HepG2 (cell line): ENCODE measurements around the gene WDR82. TPM values are rescaled to one million over a fixed set of nuclear protein-coding genes. Genes with fewer than 3 reads are reported as not detected.

Source experiments
- AKAP8 ChIP-seq: sonication (generic); formaldehyde crosslinking; IDR thresholded peaks from 2 replicates; pipeline ENCODE4 v1.5.1; 2020; ENCODE audit warnings: mild to moderate bottlenecking, missing genetic modification reagents
- ARID2 ChIP-seq: sonication (generic); formaldehyde crosslinking; IDR thresholded peaks from 2 replicates; pipeline ENCODE4 v1.8.1; 2022; ENCODE audit warnings: mild to moderate bottlenecking, missing genetic modification reagents, borderline replicate concordance
- CBFB ChIP-seq: sonication (generic); formaldehyde crosslinking; IDR thresholded peaks from 2 replicates; pipeline ENCODE4 v1.4.0; 2020; ENCODE audit warnings: missing genetic modification reagents
- CHD4 ChIP-seq: fragments of 200-600 bp; sonication (generic); IDR thresholded peaks from 2 replicates; pipeline ENCODE4 v1.7.0; 2017; ENCODE audit warnings: mild to moderate bottlenecking, low read length, borderline replicate concordance
- HBP1 ChIP-seq: IDR thresholded peaks from 2 replicates; pipeline ENCODE4 v1.6.1; 2016; ENCODE audit warnings: low read depth, control low read depth
- HNRNPUL1 ChIP-seq: fragments of 200-400 bp; formaldehyde crosslinking; IDR thresholded peaks from 2 replicates; pipeline ENCODE4 v1.6.1; 2017; ENCODE audit warnings: low read depth, mild to moderate bottlenecking, low read length, moderate library complexity
- MAF1 ChIP-seq: sonication (generic); formaldehyde crosslinking; IDR thresholded peaks from 2 replicates; pipeline ENCODE4 v1.5.0; 2020; ENCODE audit warnings: missing genetic modification reagents, borderline replicate concordance
- MYNN ChIP-seq: sonication (generic); formaldehyde crosslinking; IDR thresholded peaks from 2 replicates; pipeline ENCODE4 v1.4.0; 2020; ENCODE audit warnings: mild to moderate bottlenecking, low read depth, missing genetic modification reagents
- PLRG1 ChIP-seq: fragments of 450-650 bp; conservative IDR thresholded peaks from 2 replicates; pipeline ENCODE4 v1.6.1; 2016
- THAP9 ChIP-seq: sonication (generic); formaldehyde crosslinking; IDR thresholded peaks from 2 replicates; pipeline ENCODE4; 2020; ENCODE audit warnings: missing genetic modification reagents, mild to moderate bottlenecking, borderline replicate concordance
- TOE1 ChIP-seq: sonication (generic); formaldehyde crosslinking; IDR thresholded peaks from 2 replicates; pipeline ENCODE4 v1.4.0; 2020; ENCODE audit warnings: mild to moderate bottlenecking, missing genetic modification reagents
- YY1 ChIP-seq: IDR thresholded peaks from 2 replicates; pipeline ENCODE4 v1.6.1; 2011; ENCODE audit warnings: low read length, low read depth, moderate library complexity, mild to moderate bottlenecking; ENCODE audit not compliant: insufficient read depth, insufficient replicate concordance
- ZBTB42 ChIP-seq: sonication (generic); formaldehyde crosslinking; IDR thresholded peaks from 2 replicates; pipeline ENCODE4 v1.5.0; 2020; ENCODE audit warnings: mild to moderate bottlenecking, missing genetic modification reagents
- ZFYVE20 ChIP-seq: sonication (generic); formaldehyde crosslinking; IDR thresholded peaks from 2 replicates; pipeline ENCODE4 v1.8.0; 2023; ENCODE audit warnings: low read depth, mild to moderate bottlenecking, moderate library complexity, missing genetic modification reagents, borderline replicate concordance
- ZNF12 ChIP-seq: sonication (generic); formaldehyde crosslinking; IDR thresholded peaks from 2 replicates; pipeline ENCODE4 v1.5.0; 2020; ENCODE audit warnings: missing genetic modification reagents
- ZNF253 ChIP-seq: sonication (generic); formaldehyde crosslinking; IDR thresholded peaks from 2 replicates; pipeline ENCODE4 v1.8.0; 2022; ENCODE audit warnings: mild to moderate bottlenecking, missing genetic modification reagents, borderline replicate concordance
- ZNF337 ChIP-seq: sonication (generic); formaldehyde crosslinking; IDR thresholded peaks from 2 replicates; pipeline ENCODE4 v1.5.1; 2020; ENCODE audit warnings: missing genetic modification reagents, low read depth, mild to moderate bottlenecking, borderline replicate concordance
- ZNF652 ChIP-seq: IDR thresholded peaks from 2 replicates; pipeline ENCODE4 v1.6.1; 2016; ENCODE audit warnings: low read depth, borderline replicate concordance
- ZSCAN25 ChIP-seq: sonication (generic); formaldehyde crosslinking; IDR thresholded peaks from 2 replicates; pipeline ENCODE4 v1.8.0; 2022; ENCODE audit warnings: mild to moderate bottlenecking, missing genetic modification reagents
- polyA plus RNA-seq, 8 experiments: library from polyadenylated mRNA; depleted of rRNA in 3 of 8; stranded (reverse) in 7 of 8; unstranded in 1 of 8; fragments of >200 nt; fragmentation: Illumina TruSeq in 4 of 8; extraction: Trizol in 4 of 8; gene quantifications; 2 replicates each; pipeline versions ENCODE4 v1.2.1 to v1.2.3, GENCODE V29; 2011 to 2016; ENCODE audit warnings: low read depth in 4 of 8, missing spikeins in 1 of 8, mixed read lengths in 1 of 8; ENCODE audit not compliant: insufficient read depth in 1 of 8
- total RNA-seq, 5 experiments: library from RNA; depleted of rRNA; stranded (reverse); fragments of >200 nt; fragmentation: Illumina TruSeq; extraction: Trizol; gene quantifications; 2 replicates each; pipeline ENCODE4 v1.2.3, GENCODE V29; 2016; ENCODE audit warnings: low read depth in 1 of 5
- TF ChIP-seq, protein P1 (sequence below): sonication (generic); formaldehyde crosslinking; IDR thresholded peaks from 2 replicates; pipeline ENCODE4 v1.5.0; 2020; ENCODE audit warnings: mild to moderate bottlenecking, missing genetic modification reagents

Gene WDR82
- total and polyA plus RNA-seq, 2 of the 13 experiments (the other 11 are each of a cell fraction or from before 2014, with no cell fraction given), result 39.1 to 59.5 TPM

DNA sequence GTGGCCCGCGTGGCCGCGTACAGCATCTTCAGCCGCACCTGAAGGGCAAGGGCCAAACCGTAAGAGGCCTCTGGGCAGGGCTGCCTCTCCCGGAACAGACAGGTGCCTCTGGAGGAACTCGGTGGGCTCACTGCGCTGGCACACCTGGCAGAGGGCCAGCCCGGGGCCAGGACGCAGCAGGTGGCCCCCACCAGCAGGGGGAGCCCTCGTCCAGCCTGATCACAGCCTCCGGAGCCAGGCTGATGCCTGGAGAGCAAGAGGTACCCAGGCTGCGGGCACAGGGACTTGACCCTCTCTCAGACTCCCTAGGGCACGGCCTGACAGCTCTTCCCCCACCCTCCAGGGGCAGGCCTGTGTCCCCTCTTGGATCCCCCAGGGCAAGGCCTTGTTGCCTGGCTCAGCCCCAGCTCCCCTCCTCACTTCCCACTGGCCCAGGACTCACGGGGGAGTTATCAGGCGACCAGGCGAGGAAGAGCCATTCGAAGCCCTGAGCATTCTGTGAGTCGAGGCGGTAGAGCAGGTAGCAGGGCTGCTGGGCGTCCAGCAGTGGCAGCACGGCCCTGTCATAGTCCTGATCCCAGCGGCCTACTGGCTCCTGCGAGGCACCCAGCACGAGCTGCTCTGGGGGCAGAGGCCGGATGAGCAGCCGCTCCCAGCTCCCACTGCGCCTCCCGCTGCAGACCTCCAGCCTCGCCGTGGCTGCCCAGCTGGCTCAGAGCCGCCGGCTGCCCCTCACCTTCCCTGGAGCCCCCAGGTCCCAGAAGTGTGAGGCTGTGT, 46.8 kb downstream of the WDR82 start (continued):
- TF ChIP-seq, protein P1, sequence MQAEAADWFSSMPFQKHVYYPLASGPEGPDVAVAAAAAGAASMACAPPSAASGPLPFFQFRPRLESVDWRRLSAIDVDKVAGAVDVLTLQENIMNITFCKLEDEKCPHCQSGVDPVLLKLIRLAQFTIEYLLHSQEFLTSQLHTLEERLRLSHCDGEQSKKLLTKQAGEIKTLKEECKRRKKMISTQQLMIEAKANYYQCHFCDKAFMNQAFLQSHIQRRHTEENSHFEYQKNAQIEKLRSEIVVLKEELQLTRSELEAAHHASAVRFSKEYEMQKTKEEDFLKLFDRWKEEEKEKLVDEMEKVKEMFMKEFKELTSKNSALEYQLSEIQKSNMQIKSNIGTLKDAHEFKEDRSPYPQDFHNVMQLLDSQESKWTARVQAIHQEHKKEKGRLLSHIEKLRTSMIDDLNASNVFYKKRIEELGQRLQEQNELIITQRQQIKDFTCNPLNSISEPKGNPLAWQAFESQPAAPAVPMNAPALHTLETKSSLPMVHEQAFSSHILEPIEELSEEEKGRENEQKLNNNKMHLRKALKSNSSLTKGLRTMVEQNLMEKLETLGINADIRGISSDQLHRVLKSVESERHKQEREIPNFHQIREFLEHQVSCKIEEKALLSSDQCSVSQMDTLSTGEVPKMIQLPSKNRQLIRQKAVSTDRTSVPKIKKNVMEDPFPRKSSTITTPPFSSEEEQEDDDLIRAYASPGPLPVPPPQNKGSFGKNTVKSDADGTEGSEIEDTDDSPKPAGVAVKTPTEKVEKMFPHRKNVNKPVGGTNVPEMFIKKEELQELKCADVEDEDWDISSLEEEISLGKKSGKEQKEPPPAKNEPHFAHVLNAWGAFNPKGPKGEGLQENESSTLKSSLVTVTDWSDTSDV (CRISPR knock-in tag), result 0 out of 2 replicates have a peak, but pooled peaks have one; percentile 78
- TF ChIP-seq YY1 (peak; percentile 22), ARID2 (CRISPR knock-in tag) (no peak), ZNF337 (CRISPR knock-in tag) (no peak), ZFYVE20 (CRISPR knock-in tag) (no peak), CBFB (no peak), ZNF12 (CRISPR knock-in tag) (no peak), CHD4 (no peak), TOE1 (CRISPR knock-in tag) (no peak), HBP1 (CRISPR knock-in tag) (no peak), MYNN (CRISPR knock-in tag) (no peak), ZNF253 (CRISPR knock-in tag) (no peak), THAP9 (CRISPR knock-in tag) (no peak), ZBTB42 (CRISPR knock-in tag) (no peak), AKAP8 (CRISPR knock-in tag) (0 out of 2 replicates have a peak, but pooled peaks have one; percentile 20), ZSCAN25 (CRISPR knock-in tag) (no peak), MAF1 (CRISPR knock-in tag) (no peak), PLRG1 (no peak), HNRNPUL1 (no peak), ZNF652 (no peak)
